HepG2 (cell line): ENCODE data around the gene NINJ2. TPM values are rescaled to one million over a fixed set of nuclear protein-coding genes. Genes with fewer than 3 reads are reported as not detected.

ENCODE experiments used
- FIP1L1 ChIP-seq: fragments of 200-400 bp; formaldehyde crosslinking; IDR thresholded peaks from 2 replicates; pipeline ENCODE4 v1.6.1; 2018; ENCODE audit warnings: low read depth, mild to moderate bottlenecking, low read length, moderate library complexity, borderline replicate concordance; ENCODE audit not compliant: insufficient read depth
- GFI1 ChIP-seq: sonication (generic); formaldehyde crosslinking; IDR thresholded peaks from 2 replicates; pipeline ENCODE4 v1.5.0; 2020; ENCODE audit warnings: missing genetic modification reagents, mild to moderate bottlenecking, borderline replicate concordance
- PHF5A ChIP-seq: IDR thresholded peaks from one replicate; pipeline ENCODE4 v1.6.1; 2018; ENCODE audit warnings: low read depth, missing genetic modification reagents; ENCODE audit not compliant: unreplicated experiment
- PHF8 ChIP-seq: sonication (generic); formaldehyde crosslinking; IDR thresholded peaks from 2 replicates; pipeline ENCODE4 v1.5.0; 2020; ENCODE audit warnings: missing genetic modification reagents
- SIX1 ChIP-seq: sonication (generic); formaldehyde crosslinking; IDR thresholded peaks from 2 replicates; pipeline ENCODE4 v1.4.0; 2020; ENCODE audit warnings: missing genetic modification reagents, borderline replicate concordance
- TRIM22 ChIP-seq: fragments of 450-650 bp; IDR thresholded peaks from 2 replicates; pipeline ENCODE4 v1.6.1; 2017
- ZFP37 ChIP-seq: sonication (generic); formaldehyde crosslinking; IDR thresholded peaks from 2 replicates; pipeline ENCODE4 v1.4.0; 2020; ENCODE audit warnings: missing genetic modification reagents, borderline replicate concordance
- ZMYM3 ChIP-seq: sonication (generic); formaldehyde crosslinking; IDR thresholded peaks from 2 replicates; pipeline ENCODE4 v1.5.1; 2020; ENCODE audit warnings: mild to moderate bottlenecking, missing genetic modification reagents
- ZNF224 ChIP-seq: sonication (generic); formaldehyde crosslinking; IDR thresholded peaks from 2 replicates; pipeline ENCODE4 v1.5.0; 2020; ENCODE audit warnings: mild to moderate bottlenecking, missing genetic modification reagents
- ZNF44 ChIP-seq: sonication (generic); formaldehyde crosslinking; IDR thresholded peaks from 2 replicates; pipeline ENCODE4 v1.5.1; 2020; ENCODE audit warnings: mild to moderate bottlenecking, missing genetic modification reagents
- ZNF607 ChIP-seq: sonication (generic); formaldehyde crosslinking; IDR thresholded peaks from 2 replicates; pipeline ENCODE4 v1.5.1; 2020; ENCODE audit warnings: missing genetic modification reagents, mild to moderate bottlenecking, borderline replicate concordance
- ZNF678 ChIP-seq: sonication (generic); formaldehyde crosslinking; IDR thresholded peaks from 2 replicates; pipeline ENCODE4 v1.4.0; 2020; ENCODE audit warnings: mild to moderate bottlenecking, missing genetic modification reagents
- polyA plus RNA-seq, 8 experiments: library from polyadenylated mRNA; depleted of rRNA in 3 of 8; stranded (reverse) in 7 of 8; unstranded in 1 of 8; fragments of >200 nt; fragmentation: Illumina TruSeq in 4 of 8; extraction: Trizol in 4 of 8; gene quantifications; 2 replicates each; pipeline versions ENCODE4 v1.2.1 to v1.2.3, GENCODE V29; 2011 to 2016; ENCODE audit warnings: low read depth in 4 of 8, missing spikeins in 1 of 8, mixed read lengths in 1 of 8; ENCODE audit not compliant: insufficient read depth in 1 of 8
- total RNA-seq, 5 experiments: library from RNA; depleted of rRNA; stranded (reverse); fragments of >200 nt; fragmentation: Illumina TruSeq; extraction: Trizol; gene quantifications; 2 replicates each; pipeline ENCODE4 v1.2.3, GENCODE V29; 2016; ENCODE audit warnings: low read depth in 1 of 5
- TF ChIP-seq, protein P1 (sequence below): sonication (generic); formaldehyde crosslinking; IDR thresholded peaks from 2 replicates; pipeline ENCODE4 v1.5.0; 2020; ENCODE audit warnings: missing genetic modification reagents, mild to moderate bottlenecking, borderline replicate concordance
- TF ChIP-seq, protein P2 (sequence below), 2 experiments: fragments of 450-650 bp in 1 of 2; sonication (generic) in 1 of 2; formaldehyde crosslinking in 1 of 2; IDR thresholded peaks; 2 replicates each; pipeline versions ENCODE4 v1.6.1 to v1.8.0; 2016 to 2022; ENCODE audit warnings: antibody characterized with exemption in 1 of 2, mild to moderate bottlenecking in 1 of 2, missing genetic modification reagents in 1 of 2

Gene NINJ2
- total and polyA plus RNA-seq, 2 of the 13 experiments (the other 11 are each of a cell fraction or from before 2014, with no cell fraction given) = 0.62 to 3.8 TPM

- TF ChIP-seq, protein P1, sequence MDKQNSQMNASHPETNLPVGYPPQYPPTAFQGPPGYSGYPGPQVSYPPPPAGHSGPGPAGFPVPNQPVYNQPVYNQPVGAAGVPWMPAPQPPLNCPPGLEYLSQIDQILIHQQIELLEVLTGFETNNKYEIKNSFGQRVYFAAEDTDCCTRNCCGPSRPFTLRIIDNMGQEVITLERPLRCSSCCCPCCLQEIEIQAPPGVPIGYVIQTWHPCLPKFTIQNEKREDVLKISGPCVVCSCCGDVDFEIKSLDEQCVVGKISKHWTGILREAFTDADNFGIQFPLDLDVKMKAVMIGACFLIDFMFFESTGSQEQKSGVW (CRISPR knock-in tag) = no peak
- TF ChIP-seq ZNF607 (CRISPR knock-in tag) (peak; percentile 77; the same call in 1 of the 2 replicates), ZMYM3 (peak; percentile 100), ZFP37 (CRISPR knock-in tag) (no peak), TRIM22 (no peak), ZNF224 (0 out of 2 replicates have a peak, but pooled peaks have one; percentile 16), SIX1 (CRISPR knock-in tag) (peak; percentile 55; the same call in 1 of the 2 replicates), FIP1L1 (no peak), PHF8 (CRISPR knock-in tag) (no peak), GFI1 (peak; percentile 95), ZNF44 (CRISPR knock-in tag) (no peak), ZNF678 (CRISPR knock-in tag) (no peak), PHF5A (peak; percentile 86)
- TF ChIP-seq, protein P2, sequence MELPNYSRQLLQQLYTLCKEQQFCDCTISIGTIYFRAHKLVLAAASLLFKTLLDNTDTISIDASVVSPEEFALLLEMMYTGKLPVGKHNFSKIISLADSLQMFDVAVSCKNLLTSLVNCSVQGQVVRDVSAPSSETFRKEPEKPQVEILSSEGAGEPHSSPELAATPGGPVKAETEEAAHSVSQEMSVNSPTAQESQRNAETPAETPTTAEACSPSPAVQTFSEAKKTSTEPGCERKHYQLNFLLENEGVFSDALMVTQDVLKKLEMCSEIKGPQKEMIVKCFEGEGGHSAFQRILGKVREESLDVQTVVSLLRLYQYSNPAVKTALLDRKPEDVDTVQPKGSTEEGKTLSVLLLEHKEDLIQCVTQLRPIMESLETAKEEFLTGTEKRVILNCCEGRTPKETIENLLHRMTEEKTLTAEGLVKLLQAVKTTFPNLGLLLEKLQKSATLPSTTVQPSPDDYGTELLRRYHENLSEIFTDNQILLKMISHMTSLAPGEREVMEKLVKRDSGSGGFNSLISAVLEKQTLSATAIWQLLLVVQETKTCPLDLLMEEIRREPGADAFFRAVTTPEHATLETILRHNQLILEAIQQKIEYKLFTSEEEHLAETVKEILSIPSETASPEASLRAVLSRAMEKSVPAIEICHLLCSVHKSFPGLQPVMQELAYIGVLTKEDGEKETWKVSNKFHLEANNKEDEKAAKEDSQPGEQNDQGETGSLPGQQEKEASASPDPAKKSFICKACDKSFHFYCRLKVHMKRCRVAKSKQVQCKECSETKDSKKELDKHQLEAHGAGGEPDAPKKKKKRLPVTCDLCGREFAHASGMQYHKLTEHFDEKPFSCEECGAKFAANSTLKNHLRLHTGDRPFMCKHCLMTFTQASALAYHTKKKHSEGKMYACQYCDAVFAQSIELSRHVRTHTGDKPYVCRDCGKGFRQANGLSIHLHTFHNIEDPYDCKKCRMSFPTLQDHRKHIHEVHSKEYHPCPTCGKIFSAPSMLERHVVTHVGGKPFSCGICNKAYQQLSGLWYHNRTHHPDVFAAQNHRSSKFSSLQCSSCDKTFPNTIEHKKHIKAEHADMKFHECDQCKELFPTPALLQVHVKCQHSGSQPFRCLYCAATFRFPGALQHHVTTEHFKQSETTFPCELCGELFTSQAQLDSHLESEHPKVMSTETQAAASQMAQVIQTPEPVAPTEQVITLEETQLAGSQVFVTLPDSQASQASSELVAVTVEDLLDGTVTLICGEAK (IDR thresholded peaks at IDR 0.05) = no peak
- TF ChIP-seq, protein P2 (CRISPR knock-in tag; IDR thresholded peaks at IDR 0.05) = peak; percentile 81
- TF ChIP-seq, all 625 proteins: peak for 261
Observed at GRCh38 chr12:585062-586061, 77.9 kb downstream of the NINJ2 start (continued).
